Hematopoietic multipotent progenitor cell treated with erythropoietin and hydrocortisone succinate and interleukin-3 and kit ligand, for 17 days (in vitro differentiated cells): ENCODE measurements around the gene BCL7B.
A peak's percentile ranks its signal among the peaks of the same experiment; 100 is the strongest.
"Not testable (repeated sequence)": the region's sequence is repeated elsewhere in the genome, so short reads cannot be mapped to it uniquely, and the experiment has no call there.

Source experiments
- DNase-seq: peaks from one replicate; pipeline ENCODE4 v3.0.0-alpha.2; 2015; ENCODE audit warnings: low spot score

Gene BCL7B

GRCh38 chr7:73535918-73536317 lies 21.6 kb downstream of the BCL7B start:
- DNase-seq, result not testable (repeated sequence)

GRCh38 chr7:73533742-73534141 lies 23.7 kb downstream of the BCL7B start:
- no peak for DNase-seq

GRCh38 chr7:73532224-73532623 lies 25.3 kb downstream of the BCL7B start:
- DNase-seq, result no peak

- DNase-seq, result no peak
Measured at GRCh38 chr7:73530800-73531199, 26.7 kb downstream of the BCL7B start.

GRCh38 chr7:73526896-73527821 lies 30.3 kb downstream of the BCL7B start:
- DNase-seq, result no peak

- not testable (repeated sequence) for DNase-seq
Measured at GRCh38 chr7:73526158-73526494, 31.4 kb downstream of the BCL7B start.

GRCh38 chr7:73522105-73522872 lies 35.2 kb downstream of the BCL7B start, which contains the start of gene BAZ1B:
BAZ1B (minus strand) TSS chr7:73522293; CDS start chr7:73521933, 360 bp downstream.
- peak; percentile 90 for DNase-seq

- no peak for DNase-seq
Measured at GRCh38 chr7:73521636-73522104, 35.8 kb downstream of the BCL7B start.

- no peak for DNase-seq
Measured at GRCh38 chr7:73520673-73521635, 36.5 kb downstream of the BCL7B start.

GRCh38 chr7:73519867-73520672 lies 37.4 kb downstream of the BCL7B start:
- DNase-seq, result peak; percentile 15

GRCh38 chr7:73518470-73518869 lies 39.0 kb downstream of the BCL7B start:
- DNase-seq, result no peak

GRCh38 chr7:73517241-73517995 lies 40.1 kb downstream of the BCL7B start:
- no peak for DNase-seq

GRCh38 chr7:73515178-73515577 lies 42.3 kb downstream of the BCL7B start:
- DNase-seq, result no peak

GRCh38 chr7:73512018-73512780 lies 45.3 kb downstream of the BCL7B start:
- DNase-seq, result no peak

GRCh38 chr7:73509463-73509862 lies 48.0 kb downstream of the BCL7B start:
- DNase-seq, result no peak

- DNase-seq, result no peak
Measured at GRCh38 chr7:73507556-73507955, 49.9 kb downstream of the BCL7B start.

- no peak for DNase-seq
Measured at GRCh38 chr7:73504920-73505319, 52.6 kb downstream of the BCL7B start.

GRCh38 chr7:73504017-73504416 lies 53.5 kb downstream of the BCL7B start:
- no peak for DNase-seq

- no peak for DNase-seq
Measured at GRCh38 chr7:73503229-73503628, 54.3 kb downstream of the BCL7B start.
